Measurements from ENCODE around the gene RNF103. TPM values are rescaled to one million over a fixed set of nuclear protein-coding genes. Genes with fewer than 3 reads are reported as not detected.
"Not testable (repeated sequence)": the region's sequence is repeated elsewhere in the genome, so short reads cannot be mapped to it uniquely, and the experiment has no call there.

Gene RNF103
- total RNA-seq, 1 donor from 2014 or later: 39.0 TPM

DNA sequence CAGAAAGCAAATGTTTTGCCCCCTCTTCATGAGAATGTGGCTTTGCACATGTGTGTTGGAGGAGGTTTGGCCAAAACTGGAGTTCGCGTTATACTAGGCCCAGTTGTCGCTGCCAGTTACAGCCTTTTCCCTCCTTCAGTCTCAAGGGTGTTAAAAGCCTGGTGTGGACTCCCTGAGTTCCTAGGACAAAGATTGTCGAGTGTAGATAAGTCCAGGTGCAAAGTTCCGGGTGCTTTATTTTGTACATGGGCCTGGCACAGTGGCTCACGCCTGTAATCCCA is 542 bp upstream of the RNF103 start:
- DNase-seq: peak; percentile 90

DNA sequence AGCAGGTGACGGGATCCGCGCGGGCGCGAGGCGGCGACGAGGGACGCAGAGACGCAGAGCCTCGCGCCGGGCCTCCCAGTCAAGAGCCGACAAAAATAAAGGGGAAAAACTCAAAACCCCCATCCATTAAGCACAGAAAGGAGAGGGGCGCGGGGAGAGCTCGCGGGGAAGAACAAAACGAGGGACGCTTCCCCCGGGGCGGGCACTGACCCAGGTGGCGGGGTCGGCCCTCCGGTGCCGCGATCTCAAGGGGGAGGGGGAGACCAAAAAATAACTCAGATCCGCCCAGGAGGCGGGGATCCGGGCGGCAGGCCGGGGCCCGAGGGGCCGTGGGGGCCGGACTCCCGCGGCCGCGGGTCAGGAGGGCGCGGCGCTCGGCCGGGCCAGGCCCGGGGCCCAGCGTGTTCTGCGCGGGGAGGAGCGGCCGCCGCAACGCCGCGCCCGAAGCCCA is 597 bp downstream of the RNF103 start:
- DNase-seq: peak; percentile 73

DNA sequence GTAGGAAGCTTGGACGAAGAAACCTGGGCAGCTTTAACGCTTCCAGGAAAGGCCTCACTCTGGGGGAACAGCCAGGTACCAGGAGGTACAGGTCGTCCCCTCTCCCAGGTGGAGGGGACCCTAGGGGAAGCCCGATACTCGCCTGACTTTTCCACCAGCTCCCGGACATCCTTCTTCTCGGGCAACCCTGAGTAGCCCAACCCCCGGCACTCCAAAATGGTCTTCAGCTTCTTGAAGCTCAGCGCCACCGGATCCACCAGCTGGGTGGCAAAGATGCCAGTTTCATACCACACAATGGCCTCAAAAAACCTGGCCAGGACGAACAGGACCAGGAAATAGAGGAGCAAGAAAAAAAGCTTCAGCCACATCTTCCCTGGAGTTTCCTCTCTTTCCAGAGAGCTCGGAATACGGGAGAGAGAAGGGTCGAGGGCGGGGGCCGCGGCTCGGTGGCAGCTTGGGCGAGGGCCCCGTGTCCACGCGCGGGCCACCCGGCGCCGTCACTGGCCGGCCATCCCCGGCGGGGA is 1.1 kb downstream of the RNF103 start:
- DNase-seq: peak; percentile 64

DNA sequence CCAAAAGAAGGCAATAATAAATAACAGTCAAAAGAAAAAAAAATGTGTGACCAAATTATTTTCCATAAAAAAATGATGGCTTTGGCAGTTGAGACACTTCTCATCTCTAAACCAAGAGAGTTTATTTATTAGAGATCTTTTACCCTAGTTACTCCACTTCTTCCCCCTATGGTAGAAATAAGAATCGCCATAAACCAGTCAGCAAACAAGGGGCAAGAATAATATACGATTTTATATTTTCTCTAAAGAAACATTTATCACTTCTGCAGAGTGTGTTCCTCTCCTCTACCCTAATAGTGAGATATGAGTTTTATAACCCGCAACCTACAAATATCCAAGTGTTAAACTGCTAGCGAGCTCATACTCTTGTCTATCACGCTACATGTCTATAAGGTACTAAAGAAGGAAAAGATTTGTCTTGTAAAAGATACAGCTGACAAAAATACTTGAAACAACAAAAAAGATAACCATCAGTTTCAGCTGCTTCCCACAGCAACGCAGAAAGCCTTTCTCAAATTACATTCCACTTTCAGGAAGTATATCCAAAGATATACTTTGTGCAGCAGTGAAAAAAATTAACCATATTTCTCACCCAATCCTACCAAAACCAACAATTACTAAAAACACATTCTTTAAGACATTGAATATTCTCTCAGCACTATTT is 2.3 kb downstream of the RNF103 start:
- DNase-seq: peak; percentile 29

DNA sequence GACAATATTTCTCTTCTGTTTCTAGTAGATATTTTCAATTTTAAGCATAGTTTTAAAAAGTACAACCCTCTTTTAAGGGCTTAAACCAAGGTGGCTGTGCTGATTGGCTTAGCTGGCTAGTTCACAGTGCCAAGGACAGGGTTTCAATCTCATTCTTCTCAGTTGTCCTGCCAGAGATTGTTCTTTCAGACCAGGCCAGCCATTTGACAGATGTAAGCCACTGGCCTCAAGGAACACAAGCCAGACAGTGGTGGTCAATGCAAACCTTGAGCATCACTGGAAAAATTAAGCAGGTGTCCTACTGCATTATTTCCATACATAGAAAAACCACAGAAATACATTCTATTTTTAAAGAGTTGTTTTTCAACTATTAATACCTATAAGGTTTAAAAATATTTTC is 5.9 kb downstream of the RNF103 start:
- no peak for DNase-seq

DNA sequence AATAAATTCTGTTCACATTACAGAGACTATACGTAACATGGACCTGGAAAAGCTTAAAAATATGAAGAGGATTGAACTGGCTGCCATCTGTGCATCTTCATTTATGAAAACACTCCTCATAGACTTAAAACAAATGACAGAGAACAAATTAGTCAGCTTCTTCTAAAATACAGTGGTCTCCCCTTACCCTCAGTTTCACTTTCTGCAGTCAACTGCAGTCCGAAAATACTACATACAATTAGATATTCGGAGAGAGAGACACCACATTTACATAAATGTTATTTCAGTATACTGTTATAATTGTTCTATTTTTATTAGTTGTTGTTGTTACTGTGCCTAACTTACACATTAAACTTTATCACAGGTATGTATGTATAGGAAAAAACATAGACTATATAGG is 6.5 kb downstream of the RNF103 start:
- DNase-seq: no peak

DNA sequence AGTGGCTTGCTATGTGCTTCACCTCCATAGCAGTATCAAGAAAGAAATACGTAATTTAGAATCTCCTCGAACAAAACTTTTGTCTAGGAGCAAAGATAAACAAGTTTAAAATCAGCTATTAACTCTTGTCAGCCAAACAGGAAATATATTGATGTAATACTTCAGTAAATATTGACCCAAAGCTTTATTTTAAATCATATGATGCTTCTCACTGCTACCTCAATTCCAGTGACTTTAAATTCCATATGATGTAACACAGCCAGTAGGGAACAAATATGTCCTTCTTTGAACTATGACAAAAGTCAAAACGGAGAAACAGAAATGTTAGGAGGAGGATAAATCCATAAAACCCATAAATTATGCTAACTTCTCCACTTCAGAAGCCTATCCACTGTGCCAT is 7.2 kb downstream of the RNF103 start:
- DNase-seq: no peak

DNA sequence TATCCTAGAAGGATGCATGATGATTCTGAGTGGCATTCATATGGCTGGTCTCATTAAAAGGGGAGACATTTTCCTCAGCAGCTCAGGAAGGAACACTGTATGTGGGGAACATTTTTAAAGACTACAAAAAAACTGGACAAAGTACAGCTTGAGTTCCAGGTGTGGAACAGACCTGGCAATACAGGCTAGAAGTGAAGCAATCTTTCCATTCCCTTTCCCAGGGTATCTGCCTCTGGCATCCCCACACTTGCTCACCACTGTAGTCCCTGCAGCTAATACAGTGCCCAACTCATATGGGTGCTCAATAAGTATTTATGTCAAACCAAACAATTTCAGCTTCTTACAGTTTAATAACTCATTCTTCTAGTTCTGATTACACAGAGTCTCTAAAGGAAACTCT is 8.1 kb downstream of the RNF103 start:
- no peak for DNase-seq

DNA sequence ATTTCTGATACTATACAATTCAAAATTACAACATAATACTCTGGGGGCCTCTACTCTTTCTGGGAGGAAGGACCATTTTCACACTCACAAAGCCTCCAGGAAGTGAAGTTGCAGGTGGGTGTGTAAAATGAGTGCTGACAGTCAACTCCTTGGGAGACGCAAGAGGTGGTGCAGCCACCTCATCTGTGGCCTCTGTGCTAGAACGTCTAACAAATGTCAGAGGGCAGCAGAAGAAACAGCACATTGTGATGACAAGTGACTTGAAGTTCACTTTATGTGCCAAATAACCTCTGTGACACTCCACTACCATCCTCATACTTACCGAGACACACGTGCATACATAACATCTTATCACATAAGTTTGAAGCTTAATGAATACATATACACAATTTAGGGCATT is 10.2 kb downstream of the RNF103 start:
- DNase-seq: no peak

DNA sequence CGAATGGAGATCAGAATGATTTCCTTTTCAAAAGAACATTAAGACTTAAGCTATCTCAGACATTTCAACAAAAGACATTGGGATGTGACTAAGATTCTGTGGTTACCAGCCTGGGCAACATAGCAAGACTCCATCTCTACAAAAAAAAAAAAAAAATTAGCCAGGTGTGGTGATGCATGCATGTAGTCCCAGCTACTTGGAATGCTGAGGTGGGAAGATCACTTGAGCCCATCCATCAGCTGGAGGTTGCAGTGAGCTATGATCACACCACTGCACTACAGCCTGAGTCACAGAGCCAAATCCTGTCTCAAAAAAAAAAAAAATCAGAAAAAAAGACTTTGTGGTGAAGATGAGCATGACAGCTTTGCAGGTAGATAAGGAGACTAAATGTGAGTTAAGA is 12.8 kb downstream of the RNF103 start:
- DNase-seq: no peak

DNA sequence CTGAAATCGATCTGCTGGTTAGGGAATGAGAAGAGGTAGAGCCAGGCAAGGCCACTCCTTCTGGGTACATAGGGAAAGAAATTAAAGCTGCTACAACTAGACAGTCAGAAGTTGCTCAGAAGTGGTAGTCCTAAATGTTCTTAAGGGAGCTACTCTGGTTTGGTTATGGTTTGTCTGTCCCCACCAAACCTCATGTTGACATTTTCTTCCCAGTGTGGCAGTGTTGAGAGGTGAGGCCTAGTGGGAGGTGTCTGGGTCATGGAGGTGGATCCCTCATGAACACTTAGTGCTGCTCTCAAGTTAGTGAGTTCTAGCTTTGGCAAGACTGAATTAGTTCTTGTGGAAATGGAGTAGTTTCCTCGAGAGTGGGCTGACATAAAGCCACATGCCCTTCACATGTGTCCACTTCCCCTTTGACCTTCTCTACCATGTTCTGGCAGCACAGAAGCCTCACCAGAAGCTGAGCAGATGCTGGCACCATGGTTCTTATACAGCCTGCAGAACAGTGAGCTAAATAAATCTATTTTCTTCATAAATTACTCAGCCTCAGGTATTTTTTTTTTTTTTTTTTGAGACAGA is 14.7 kb downstream of the RNF103 start:
- no peak for DNase-seq

DNA sequence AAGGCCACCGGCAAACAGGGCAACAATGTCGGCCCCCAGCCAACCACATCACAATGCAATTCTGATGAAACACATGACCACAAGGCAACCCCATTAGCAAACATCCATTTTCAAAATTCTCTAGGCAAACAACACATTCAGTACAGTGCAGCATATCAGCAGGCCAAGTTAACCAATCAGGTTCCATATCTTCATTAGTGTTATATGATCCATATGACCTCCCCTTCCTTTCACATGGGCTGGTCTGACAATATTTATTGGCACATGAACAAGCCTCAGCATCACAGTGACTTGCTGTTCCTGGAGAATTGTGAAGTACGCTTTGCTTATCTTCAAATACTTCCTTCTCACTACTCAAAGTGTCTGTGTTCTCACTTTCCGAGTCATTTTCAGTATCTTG is 19.8 kb downstream of the RNF103 start:
- no peak for DNase-seq

DNA sequence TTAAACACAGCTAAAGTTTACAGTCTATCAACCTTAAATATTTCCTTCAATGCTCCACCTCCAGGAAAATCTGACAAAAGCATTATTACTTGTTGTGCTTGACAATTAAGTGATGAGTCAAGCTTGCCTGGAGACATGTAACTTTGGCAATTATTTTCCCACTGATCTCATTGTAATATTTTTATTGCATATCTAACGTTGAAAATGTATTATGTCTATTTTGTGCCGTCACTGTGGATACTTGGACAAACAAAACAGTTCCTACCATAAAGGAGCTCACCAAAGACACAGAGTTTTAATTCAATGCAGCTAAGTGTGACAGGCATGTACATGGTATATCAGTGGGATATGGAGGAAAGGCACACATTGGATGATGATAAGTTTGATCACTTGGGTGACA is 24.7 kb downstream of the RNF103 start:
- DNase-seq: no peak

DNA sequence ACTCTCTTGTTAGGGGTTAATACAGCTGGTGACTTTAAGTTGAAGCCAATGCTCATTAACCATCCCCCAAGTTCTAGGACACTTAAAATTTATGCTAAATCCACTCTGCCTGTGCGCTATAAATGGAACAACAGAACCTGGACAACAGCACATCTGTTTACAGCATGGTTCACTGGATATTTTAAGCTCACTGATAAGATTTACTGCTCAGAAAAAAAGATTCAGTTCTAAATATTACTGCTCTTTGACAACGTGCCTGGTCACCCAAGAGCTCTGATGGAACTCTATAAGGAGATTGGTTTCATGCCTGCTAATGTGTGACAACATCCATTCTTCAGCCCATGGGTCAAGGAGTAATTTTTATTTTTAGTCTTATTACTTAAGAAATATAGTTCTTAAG is 27.5 kb downstream of the RNF103 start:
- DNase-seq: no peak

DNA sequence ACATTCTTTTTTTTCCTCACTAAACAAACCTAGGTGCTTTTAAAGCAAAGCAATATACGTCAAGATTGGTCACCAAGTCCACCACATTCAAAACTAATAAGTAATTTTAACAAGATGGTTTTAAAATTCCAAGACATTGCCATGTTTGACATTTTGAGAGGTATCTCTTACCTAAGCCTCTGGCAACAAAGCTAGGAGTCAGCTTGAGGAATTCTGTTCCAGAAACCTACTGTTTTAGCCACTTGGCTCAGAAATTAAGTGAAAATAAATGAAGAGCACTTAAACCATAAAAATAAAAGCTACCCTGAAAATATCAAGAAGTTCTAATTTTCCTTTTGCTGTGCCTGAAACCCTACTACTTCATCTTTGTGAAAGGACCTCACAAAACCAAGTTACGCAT is 30.4 kb downstream of the RNF103 start:
- no peak for DNase-seq

DNA sequence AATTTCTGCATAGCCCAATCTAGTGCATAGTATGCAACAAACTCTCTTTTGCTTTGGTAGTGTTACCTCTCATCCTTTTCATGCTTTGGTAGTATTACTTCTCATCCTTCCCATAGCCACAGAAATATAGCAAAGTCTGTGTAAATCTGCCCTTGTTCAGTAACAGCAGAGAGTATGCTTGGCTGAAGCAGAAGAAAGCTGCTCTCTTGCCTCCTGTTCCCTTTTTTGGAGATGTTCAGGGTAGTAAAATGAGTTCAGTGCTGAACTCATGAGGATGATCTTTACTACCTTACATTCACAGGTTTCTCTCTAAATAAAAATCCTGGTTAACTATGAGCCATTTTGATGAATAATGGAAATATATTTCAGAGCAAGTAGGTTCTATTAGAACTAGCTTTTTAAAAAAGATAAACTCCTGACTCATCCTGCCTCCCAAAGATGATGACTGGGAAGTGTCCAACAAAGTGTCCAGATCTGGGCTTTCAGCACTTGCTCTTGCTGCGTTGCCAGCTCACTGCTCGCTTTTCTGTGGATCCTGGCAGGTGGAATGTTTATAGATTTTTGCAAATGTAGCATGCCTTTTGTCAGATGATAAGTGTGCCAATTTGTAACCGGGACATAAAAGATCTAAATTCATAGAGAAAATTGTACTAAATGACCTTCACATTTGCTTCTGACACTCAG is 31.0 kb downstream of the RNF103 start:
- DNase-seq: no peak

DNA sequence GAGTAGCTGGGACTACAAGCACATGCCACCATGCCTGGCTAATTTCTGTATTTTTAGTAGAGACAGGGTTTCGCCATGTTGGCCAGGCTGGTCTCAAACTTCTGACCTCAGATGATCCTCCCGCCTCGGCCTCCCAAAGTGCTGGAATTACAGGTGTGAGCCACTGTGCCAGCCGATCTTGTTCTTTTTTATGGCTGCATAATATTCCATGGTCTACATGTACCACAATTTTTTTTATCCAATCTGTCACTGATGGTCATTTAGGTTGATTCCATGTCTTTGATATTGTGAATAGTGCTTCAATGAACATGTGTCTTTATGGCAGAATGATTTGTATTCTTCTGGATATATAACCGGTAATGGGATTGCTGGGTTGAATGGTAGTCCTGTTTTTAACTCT is 34.0 kb downstream of the RNF103 start:
- not testable (repeated sequence) for DNase-seq

DNA sequence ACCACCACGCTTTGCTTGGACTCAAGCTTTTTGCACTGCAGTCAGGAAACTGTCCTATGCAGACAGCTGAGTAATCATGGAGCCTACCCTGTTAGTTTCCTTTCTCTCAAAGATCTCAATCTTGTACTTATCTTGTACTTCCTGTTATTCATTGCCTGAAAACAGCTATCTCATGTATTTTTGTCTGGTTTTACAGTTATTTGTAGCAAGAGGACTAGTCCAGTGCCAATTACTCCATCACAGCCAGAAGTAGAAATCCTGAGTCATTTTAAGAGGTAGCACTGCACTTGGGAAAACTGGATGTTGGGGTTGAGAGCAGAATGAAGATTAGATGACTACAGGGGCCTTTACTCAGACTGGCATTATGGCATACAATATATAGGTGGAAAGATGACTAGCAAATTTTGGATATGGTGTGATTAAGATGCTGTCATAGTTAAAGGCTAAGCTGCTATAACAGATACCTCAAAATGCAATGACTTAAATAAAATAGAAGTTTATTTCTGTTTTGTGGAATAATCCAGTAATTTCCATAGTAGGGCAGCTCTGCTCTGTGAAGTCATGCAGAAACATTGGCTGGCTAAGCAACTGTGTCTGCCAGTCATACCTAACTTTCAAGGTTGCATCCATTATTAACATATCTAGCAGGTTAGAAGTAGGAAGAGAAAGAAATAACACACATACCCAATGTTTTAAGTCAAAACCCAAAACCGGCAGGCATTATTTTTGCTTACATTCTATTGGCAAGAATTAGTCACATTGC is 39.3 kb downstream of the RNF103 start:
- no peak for DNase-seq

DNA sequence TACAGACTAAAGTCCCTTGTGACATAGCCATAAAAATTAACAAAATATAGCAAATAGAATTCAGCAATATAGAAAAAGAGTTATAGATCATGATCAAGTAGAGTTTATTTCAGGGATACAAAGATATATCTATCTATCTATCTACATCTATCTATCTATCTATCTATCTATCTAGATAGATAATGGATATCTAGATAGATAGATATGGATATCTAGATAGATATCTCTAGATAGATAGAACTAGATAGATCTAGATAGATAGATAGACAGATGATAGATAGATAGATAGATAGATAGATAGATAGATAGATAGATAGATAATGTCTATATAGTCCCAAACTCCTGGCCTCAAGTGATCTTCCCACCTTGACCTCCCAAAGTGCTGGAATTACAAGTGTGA is 43.1 kb downstream of the RNF103 start:
- no peak for DNase-seq

DNA sequence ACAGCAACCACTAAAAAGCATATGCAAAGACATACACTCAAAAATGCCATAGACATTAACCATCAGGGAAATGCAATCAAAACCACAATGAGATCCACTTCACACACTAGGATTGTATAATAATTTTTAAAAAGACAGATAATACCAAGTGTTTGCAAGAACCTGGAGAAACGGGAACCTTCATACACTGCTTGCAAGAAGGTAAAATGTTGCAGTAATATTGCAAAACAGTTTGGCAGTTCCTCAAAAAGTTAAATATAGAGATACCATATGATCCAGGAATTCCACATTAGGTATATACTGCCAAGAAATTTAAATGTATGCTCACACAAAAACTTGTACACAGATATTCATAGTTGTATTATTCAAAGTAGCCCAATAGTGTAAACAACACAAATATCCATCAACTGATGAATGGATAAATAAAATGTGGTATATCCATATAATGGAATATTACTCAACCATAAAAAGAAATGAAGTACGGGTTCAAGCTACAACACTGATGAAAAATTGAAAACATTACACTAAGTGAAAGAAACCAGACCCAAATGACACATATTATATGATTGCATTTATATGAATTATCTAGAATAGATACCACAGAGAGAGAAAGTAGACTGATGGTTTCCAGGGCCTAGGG is 45.7 kb downstream of the RNF103 start:
- no peak for DNase-seq

DNA sequence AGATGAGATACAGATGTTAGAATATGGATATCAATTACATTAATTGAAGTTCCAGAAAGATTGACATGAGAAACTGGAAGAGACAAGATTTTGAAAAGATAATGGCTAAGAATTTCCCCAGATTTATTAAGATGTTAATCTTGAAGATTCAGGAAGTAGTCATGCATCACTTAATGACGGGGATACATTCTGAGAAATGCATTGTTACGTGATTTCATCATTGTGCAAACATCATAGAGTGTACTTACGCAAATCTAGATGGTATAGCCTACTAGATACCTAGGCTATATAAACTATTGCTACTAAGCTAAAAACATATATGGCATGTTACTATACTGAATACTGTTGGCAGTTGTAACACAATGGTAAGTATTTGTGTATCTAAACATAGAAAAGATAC is 53.6 kb downstream of the RNF103 start:
- DNase-seq: no peak

DNA sequence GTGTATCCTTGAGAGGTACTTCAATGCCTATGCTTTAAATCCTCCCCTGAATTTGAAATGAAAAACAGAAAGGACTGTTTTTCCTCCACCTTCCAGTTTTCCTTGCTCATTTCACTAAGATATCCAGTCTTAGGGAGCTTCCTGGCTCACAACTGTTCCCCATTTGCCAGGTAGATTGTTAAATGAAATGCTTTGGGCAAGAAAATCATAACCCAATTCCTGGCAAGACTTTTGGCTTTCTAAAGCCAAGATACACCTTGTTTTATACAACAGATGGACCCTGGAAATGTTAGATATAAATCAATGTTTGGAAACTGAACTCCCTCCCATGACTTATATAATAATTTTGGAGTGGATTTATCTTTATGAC is 56.9 kb downstream of the RNF103 start:
- no peak for DNase-seq
